HG03280 (cell line): ENCODE measurements around the gene C16orf92.
A peak's percentile ranks its signal among the peaks of the same experiment; 100 is the strongest.

Experiments
- ATAC-seq: cut with Tn5 transposase; IDR thresholded peaks from one replicate; pipeline ENCODE4 v1.9.1; 2021; ENCODE audit warnings: mild to moderate bottlenecking, moderate library complexity; ENCODE audit not compliant: unreplicated experiment

Gene C16orf92

GRCh38 chr16:30053376-30054015, 30.5 kb downstream of the C16orf92 start:
- no peak for ATAC-seq

DNA sequence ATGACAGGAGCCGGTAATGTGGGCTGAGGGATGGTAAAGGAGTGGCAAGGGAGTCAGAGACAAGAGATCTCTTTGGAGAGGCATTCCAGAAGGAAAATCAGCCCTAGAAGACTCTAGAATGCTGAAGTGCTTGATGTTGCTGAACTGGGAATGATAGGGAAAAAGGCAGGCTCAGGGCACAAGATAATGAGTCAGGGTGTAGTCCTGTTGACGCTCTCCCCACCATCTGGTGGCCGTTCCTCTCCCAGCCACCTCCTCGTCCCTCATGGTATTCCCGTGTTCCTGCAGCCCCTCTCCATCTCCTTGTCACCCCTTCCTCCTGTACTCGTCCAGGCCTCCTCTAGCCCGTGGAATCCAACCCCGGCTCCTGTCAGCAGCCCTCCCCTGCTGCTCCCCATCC, 31.5 kb downstream of the C16orf92 start:
- ATAC-seq, result no peak

DNA sequence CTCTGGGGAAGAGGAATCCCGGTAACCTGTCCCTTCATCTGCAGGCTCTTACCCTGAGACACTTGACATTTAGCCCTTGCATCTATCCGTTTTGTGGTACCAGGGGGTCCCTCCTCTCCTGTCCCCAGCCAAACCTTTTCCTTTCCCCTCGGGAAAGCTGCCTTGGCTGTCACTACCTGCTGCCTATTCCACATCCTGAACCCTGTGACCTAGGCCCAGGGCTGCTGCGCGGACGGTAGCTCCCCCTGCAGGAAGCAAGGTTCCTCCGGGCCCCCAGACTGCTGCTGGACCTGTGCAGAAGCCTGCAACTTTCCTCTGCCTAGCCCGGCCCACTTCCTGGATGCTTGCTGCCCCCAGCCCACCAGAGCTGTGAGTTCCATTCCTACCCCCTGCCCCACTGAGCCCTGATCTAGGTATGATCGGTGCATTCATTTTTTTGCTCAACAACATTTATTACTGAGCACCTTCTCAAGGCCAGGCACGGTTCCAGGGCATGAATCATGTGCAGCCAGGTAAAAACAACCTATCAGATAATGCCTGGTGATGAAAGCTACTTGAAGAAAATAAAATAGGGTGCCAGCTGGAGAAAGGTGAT, 32.1 kb downstream of the C16orf92 start:
- no peak for ATAC-seq

- no peak for ATAC-seq
These were observed 37.3 kb downstream of the C16orf92 start for GRCh38 chr16:30060346-30060745.

DNA sequence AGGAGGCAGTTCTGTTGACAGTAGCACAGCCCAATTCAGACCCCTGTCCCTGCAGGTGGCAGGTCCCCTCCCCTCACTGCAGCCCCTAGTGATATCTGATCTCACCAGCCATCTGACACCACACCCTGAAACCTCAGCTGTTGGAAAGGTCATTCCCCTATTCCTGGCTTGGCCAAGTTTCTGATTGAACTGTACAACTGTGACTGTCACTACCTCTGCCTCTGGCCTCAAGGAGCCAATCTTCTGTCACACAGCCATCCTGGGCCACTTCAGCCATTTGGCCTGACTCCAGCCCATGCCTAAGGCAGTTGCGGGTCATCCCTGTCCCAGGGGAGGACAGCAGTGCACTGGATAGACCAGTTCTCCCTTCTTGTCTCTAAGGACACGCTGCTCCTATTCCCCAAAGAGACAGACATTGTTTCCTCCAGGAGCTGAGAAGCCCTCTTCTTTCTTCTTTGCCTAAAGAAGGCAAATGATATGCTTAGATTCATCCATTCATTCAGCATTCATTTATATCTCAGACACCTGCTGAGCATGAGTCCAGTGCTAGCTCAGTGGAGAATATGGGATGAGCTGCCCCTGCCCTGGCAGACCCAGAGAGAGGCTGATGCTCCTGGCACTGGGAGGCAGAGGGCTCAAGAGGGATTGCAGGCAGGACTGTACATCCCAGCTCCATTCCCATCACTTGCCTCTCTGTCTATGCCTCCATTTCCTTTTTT, 38.0 kb downstream of the C16orf92 start:
- ATAC-seq, result no peak

DNA sequence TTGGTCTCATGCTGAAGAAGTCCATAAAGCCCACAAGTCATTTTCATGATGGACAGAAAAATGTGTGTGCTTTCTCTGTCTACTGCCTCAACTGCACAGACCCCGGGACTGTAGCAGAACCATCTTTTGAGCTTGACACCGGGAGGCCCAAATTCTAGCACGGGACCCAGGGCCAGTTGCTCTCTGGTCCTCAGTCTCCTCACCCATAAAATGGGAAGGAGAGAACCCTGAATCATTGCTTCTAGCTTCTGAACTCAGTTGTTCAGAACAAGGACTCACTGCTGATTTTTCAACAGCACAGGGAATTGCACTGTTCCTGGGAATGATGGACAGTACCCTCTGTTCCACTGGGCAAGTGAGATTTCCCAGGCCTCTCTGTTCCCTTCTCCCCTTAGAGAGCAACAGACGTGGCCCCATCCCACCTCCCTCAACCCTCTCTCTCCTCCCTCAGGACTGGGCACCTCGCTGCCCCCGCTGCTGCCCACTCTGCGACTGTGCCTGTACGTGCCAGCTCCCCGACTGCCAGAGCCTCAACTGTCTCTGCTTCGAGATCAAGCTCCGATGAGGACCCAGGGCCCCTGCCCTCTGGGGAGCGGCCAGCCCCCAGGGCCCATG, 40.4 kb downstream of the C16orf92 start:
- ATAC-seq, result no peak

- ATAC-seq, result no peak
These were observed 41.1 kb downstream of the C16orf92 start for GRCh38 chr16:30063893-30064728.

DNA sequence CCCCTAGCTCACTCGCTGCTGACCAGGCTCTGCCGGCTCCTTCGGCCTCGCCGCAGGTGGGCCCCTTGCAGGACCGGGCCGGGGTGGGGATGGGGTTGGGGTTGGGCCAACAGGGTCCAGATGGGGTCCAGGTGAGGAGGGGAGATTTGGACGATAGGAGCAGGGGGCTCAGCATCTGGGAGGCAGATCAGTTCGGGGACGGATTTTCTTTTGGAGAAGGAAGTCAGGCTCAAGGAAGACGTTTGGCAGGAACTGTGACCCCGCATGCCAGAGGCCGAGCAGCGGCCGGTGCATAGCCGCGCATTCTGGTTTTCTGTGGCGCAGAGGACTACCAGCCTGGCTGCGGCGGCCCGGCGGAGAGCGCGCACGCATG, 41.7 kb downstream of the C16orf92 start:
- ATAC-seq, result no peak

- peak; percentile 79 for ATAC-seq
These were observed 42.3 kb downstream of the C16orf92 start, which contains the start of gene ALDOA for GRCh38 chr16:30065102-30065942. Gene ALDOA (plus strand): TSS chr16:30065760. CDS start chr16:30066898, 1,138 bp downstream.

DNA sequence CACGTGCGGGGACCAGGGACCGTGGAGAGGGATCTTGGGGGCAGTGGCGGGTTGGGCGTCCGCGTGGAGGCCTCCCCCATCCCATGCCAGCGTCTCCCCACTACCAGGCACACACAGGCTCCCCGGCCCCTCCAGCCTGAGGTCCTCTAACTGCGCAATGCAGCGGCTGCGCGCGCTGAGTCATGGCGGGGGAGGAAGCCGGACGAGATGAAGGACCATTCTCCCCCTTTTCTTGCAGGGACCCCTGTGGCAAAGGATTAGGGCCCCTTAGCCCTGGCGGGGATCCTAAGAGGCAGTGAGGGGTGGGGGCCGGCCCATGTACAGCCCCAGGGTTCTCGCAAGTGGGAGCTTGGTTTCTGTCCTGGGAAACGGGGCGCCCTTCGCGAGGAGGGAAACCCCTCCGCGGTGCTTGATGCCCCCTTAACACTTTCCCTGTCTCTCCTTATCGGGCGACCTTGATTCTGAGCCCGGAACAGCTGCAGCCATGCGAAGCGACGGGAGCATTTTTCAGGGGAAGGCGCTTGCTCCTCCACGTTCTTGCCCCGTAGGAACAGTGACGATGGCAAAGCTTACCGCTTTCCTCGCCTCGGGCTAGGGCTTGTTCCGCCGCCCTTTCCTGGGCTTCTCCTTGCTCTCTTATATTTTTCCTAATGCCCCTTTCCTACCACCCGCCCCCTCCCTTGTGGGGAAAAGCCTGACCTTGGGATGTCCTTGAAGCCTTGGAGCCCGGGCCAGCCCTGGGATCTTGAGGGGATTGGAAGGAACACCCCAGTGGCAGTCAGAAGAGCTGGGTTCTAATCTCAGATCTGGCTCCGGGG, 43.2 kb downstream of the C16orf92 start:
- no peak for ATAC-seq

GRCh38 chr16:30066761-30067583, 44.0 kb downstream of the C16orf92 start:
- ATAC-seq, result no peak

DNA sequence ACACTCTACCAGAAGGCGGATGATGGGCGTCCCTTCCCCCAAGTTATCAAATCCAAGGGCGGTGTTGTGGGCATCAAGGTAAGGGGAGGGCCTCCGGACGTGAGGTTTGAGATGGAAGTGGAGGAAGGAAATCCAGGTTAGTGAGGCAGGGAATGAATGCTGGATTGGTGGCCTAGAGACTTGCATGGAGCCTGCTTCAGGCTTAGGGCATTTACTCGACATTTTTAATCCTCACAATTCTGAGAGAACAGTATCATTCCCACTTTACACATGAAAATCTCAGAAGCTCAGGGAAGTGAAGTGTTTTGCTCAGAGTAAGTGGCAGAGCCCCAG, 44.6 kb downstream of the C16orf92 start:
- no peak for ATAC-seq

- no peak for ATAC-seq
These were observed 45.3 kb downstream of the C16orf92 start for GRCh38 chr16:30068333-30068732.

GRCh38 chr16:30068750-30069610, 46.0 kb downstream of the C16orf92 start:
- no peak for ATAC-seq

GRCh38 chr16:30069611-30070462, 46.8 kb downstream of the C16orf92 start:
- no peak for ATAC-seq

GRCh38 chr16:30070490-30070889, 47.5 kb downstream of the C16orf92 start:
- no peak for ATAC-seq
